ENCODE results near the gene POLR2H.

GRCh38 chr3:184395320-184395660, 33.8 kb downstream of the POLR2H start:
- no peak for TF ChIP-seq EZH2 (IDR thresholded peaks at IDR 0.05; ENCODE audit: insufficient read depth, poor library complexity, severe bottlenecking)
- no peak for TF ChIP-seq EZH2phosphoT487 (IDR thresholded peaks at IDR 0.05; ENCODE audit: insufficient read depth, low read depth)

Data from GM23248 (cell line).